Fibroblast of mammary gland (primary cell): ENCODE results near the gene KIAA0232.

Experiments
- DNase-seq: peaks from one replicate; pipeline ENCODE4 v3.0.0-alpha.2; 2010; ENCODE audit warnings: low read depth
- H3K4me3 ChIP-seq: 2 replicates; pipeline ENCODE4 v1.5.1; 2011; ENCODE audit warnings: low read depth, mild to moderate bottlenecking, low read length, moderate library complexity; ENCODE audit not compliant: control insufficient read depth
- CTCF ChIP-seq: conservative IDR thresholded peaks from 2 replicates; pipeline ENCODE4 v1.5.1; 2011; ENCODE audit warnings: low read depth, low read length, inconsistent platforms; ENCODE audit not compliant: control insufficient read depth, insufficient read depth

The KIAA0232 gene

DNA sequence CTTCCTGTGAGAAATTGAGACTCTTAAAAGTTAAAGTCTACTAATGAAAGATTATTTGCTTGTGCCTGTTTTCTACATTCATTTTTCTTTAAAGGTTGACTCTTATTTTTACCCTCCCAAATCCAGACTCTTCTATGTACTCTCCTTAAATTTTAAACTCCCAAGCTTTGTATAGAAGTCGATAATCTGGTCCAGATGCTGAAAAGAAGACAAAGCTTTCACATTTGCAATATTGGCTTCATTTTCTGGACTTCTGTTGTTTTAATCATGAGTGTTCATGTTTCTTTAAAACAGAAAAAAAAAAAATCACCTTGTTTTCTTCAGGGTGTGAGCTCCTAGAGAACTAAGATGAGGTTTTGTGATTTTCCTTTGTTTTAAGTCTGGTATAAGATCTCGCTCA is 73.9 kb downstream of the KIAA0232 start:
- H3K4me3 ChIP-seq, result no peak overlapping the region
- no peak for DNase-seq
- TF ChIP-seq CTCF, result no peak

- TF ChIP-seq CTCF, result no peak
Measured at GRCh38 chr4:6857009-6857882, 74.7 kb downstream of the KIAA0232 start.

DNA sequence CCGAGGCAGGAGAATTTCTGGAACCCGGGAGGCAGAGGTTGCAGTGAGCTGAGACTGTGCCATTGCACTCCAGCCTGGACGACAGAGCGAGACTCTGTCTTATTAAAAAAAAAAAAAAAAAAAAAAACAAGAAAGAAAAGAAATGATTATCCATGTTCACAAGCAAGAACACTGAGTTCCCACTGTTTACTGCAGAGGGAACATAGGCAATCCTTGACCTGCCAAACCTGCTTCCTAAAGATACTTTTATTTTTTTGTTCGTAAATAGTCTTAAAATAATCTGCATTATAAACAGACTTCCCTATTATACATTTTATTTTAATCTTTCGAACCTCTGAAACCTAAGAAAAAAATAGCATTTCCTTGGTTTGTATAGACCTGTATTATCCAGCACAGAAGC is 76.5 kb downstream of the KIAA0232 start:
- TF ChIP-seq CTCF, result no peak
- no peak for DNase-seq
- no peak overlapping the region for H3K4me3 ChIP-seq

More at GRCh38 chr4:6857009-6857882, 74.7 kb downstream of the KIAA0232 start:
- DNase-seq, result no peak
- no peak overlapping the region for H3K4me3 ChIP-seq

GRCh38 chr4:6859543-6859942 is 77.0 kb downstream of the KIAA0232 start:
- H3K4me3 ChIP-seq, result no peak overlapping the region
- no peak for DNase-seq
- TF ChIP-seq CTCF, result no peak

DNA sequence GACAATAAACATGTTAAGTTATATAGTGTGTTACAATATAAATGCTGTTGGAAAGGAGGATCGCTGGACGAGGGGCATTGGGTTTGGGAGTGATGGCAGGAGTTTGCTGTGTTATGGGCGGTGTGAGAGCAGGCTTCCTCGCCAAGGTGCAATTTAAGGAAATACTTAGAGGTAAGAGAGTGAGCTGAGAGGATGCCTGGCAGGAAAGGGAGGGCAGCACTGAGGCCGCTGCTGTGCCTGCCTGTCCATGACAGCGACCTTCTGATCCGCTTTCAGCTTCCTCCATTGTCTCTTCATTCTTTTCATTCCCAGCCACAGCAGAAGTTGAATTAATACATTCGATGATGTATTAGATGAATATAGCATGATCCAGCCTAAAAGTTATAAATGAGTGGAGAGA is 85.9 kb downstream of the KIAA0232 start:
- no peak overlapping the region for H3K4me3 ChIP-seq
- no peak for TF ChIP-seq CTCF
- no peak for DNase-seq

DNA sequence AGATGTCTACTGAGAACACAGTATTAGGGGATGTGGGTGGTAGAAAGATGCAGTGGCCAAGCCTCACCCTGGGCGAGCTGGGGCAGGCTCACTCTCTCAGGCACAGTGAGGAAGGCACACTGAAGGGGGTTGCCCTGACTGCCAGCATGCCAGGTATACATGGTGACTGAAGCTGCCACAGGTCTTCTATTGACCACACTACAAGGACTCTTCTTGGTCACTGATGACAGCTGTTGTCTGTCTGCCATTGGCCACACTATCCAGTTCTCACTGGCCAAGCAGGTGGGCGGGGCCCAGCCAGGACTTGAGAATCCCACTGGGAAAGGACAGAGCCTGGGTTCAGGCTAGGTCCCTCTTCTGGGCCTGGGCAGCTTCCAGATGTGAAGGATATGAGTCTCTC is 87.4 kb downstream of the KIAA0232 start:
- TF ChIP-seq CTCF, result no peak
- H3K4me3 ChIP-seq, result no peak overlapping the region
- DNase-seq, result no peak
